Mesenchymal stem cell (in vitro differentiated cells and primary cell): ENCODE measurements around the gene C6orf47.

Source experiments
- DNase-seq: peaks from one replicate; pipeline ENCODE4 v3.0.0-alpha.2; 2013
- H2AFZ ChIP-seq: one replicate; pipeline ENCODE4 v1.6.1; 2013; ENCODE audit warnings: low read depth, mild to moderate bottlenecking, control low read depth, inconsistent platforms, low read length, moderate library complexity
- H2AK5ac ChIP-seq: 2 replicates; pipeline ENCODE4 v1.6.1; 2013; ENCODE audit warnings: low read length, moderate library complexity, mild to moderate bottlenecking, inconsistent platforms; ENCODE audit not compliant: severe bottlenecking
- H2BK120ac ChIP-seq: one replicate; pipeline ENCODE4 v1.6.1; 2013; ENCODE audit warnings: low read depth, mild to moderate bottlenecking, inconsistent platforms, low read length, moderate library complexity
- H2BK12ac ChIP-seq, 2 experiments: one replicate each; pipeline ENCODE4 v1.6.1; 2013; ENCODE audit warnings: inconsistent platforms in 2 of 2, low read length in 2 of 2, mild to moderate bottlenecking in 2 of 2, moderate library complexity in 2 of 2, control low read depth in 1 of 2
- H2BK15ac ChIP-seq: one replicate; pipeline ENCODE4 v1.6.1; 2013; ENCODE audit warnings: mild to moderate bottlenecking, low read depth, inconsistent platforms; ENCODE audit not compliant: poor library complexity, severe bottlenecking
- H2BK5ac ChIP-seq: 2 replicates; pipeline ENCODE4 v1.6.1; 2013; ENCODE audit warnings: low read depth, mild to moderate bottlenecking, low read length, control low read depth, inconsistent platforms; ENCODE audit not compliant: poor library complexity, severe bottlenecking
- H3K14ac ChIP-seq, 2 experiments: one replicate each; pipeline ENCODE4 v1.6.1; 2013; ENCODE audit warnings: inconsistent platforms in 2 of 2, low read length in 2 of 2, control low read depth in 1 of 2, mild to moderate bottlenecking in 1 of 2, moderate library complexity in 1 of 2
- H3K18ac ChIP-seq, 2 experiments: one replicate each; pipeline ENCODE4 v1.6.1; 2013; ENCODE audit warnings: inconsistent platforms in 2 of 2, low read length in 2 of 2, control low read depth in 1 of 2, low read depth in 1 of 2, mild to moderate bottlenecking in 1 of 2
- H3K23ac ChIP-seq, 2 experiments: one replicate each; pipeline ENCODE4 v1.6.1; 2013; ENCODE audit warnings: inconsistent platforms in 2 of 2, low read length in 2 of 2, mild to moderate bottlenecking in 2 of 2, moderate library complexity in 2 of 2, control low read depth in 1 of 2
- H3K27ac ChIP-seq: 2 replicates; pipeline ENCODE4 v1.5.1; 2013; ENCODE audit warnings: mild to moderate bottlenecking, moderate library complexity, low read length, control low read depth, inconsistent platforms; ENCODE audit not compliant: poor library complexity, severe bottlenecking
- H3K27me3 ChIP-seq, 2 experiments: 2 replicates each; pipeline versions ENCODE4 v1.6.1 to v1.7.0; 2013; ENCODE audit warnings: low read length in 2 of 2, mild to moderate bottlenecking in 2 of 2, moderate library complexity in 2 of 2, control low read depth in 1 of 2, inconsistent platforms in 1 of 2; ENCODE audit not compliant: control insufficient read depth in 1 of 2, insufficient read depth in 1 of 2
- H3K36me3 ChIP-seq, 2 experiments: 2 replicates each; pipeline versions ENCODE4 v1.6.1 to v1.7.0; 2013; ENCODE audit warnings: low read length in 2 of 2, control low read depth in 1 of 2, inconsistent platforms in 1 of 2, low read depth in 1 of 2, mild to moderate bottlenecking in 1 of 2; ENCODE audit not compliant: insufficient read depth in 2 of 2, control insufficient read depth in 1 of 2
- H3K4ac ChIP-seq, 2 experiments: one replicate each; pipeline ENCODE4 v1.6.1; 2013; ENCODE audit warnings: inconsistent platforms in 2 of 2, low read length in 2 of 2, mild to moderate bottlenecking in 2 of 2, moderate library complexity in 2 of 2, control low read depth in 1 of 2, low read depth in 1 of 2
- H3K4me1 ChIP-seq: 2 replicates; pipeline ENCODE4 v1.6.1; 2013; ENCODE audit warnings: low read depth, low read length, control low read depth; ENCODE audit not compliant: control insufficient read depth, insufficient read depth
- H3K4me2 ChIP-seq: 2 replicates; pipeline ENCODE4 v1.6.1; 2013; ENCODE audit warnings: low read length, mild to moderate bottlenecking, inconsistent platforms; ENCODE audit not compliant: poor library complexity, severe bottlenecking
- H3K4me3 ChIP-seq, 2 experiments: 2 replicates each; pipeline versions ENCODE4 v1.5.1 to v1.7.0; 2013; ENCODE audit warnings: low read length in 2 of 2, mild to moderate bottlenecking in 2 of 2, control low read depth in 1 of 2, low read depth in 1 of 2; ENCODE audit not compliant: insufficient read depth in 1 of 2
- H3K79me1 ChIP-seq: replicated peaks from 2 replicates; pipeline ENCODE4 v1.6.1; 2013; ENCODE audit warnings: mild to moderate bottlenecking, control low read depth, low read length, inconsistent platforms; ENCODE audit not compliant: poor library complexity, severe bottlenecking
- H3K9ac ChIP-seq: 2 replicates; pipeline ENCODE4 v1.7.0; 2013; ENCODE audit warnings: mild to moderate bottlenecking, low read length, moderate library complexity
- H3K9me3 ChIP-seq: 2 replicates; pipeline ENCODE4 v1.7.0; 2013; ENCODE audit warnings: mild to moderate bottlenecking, low read length; ENCODE audit not compliant: control insufficient read depth
- H4K8ac ChIP-seq: one replicate; pipeline ENCODE4 v1.6.1; 2013; ENCODE audit warnings: inconsistent platforms, mild to moderate bottlenecking, low read length, moderate library complexity
- H4K91ac ChIP-seq: one replicate; pipeline ENCODE4 v1.6.1; 2013; ENCODE audit warnings: mild to moderate bottlenecking, low read length, inconsistent platforms
- WGBS: methylation state at CpG from one replicate; pipeline ENCODE4 v1.1.7; 2013; ENCODE audit warnings: mixed read lengths; 5-methylcytosine and 5-hydroxymethylcytosine counted together

The C6orf47 gene

GRCh38 chr6:31651602-31652191 lies 8.9 kb downstream of the C6orf47 start:
- Histone ChIP-seq H3K4me2 (peak overlapping the region; percentile 15), H3K36me3 (peaks cover 29 to 52% of the 10 kb centered on the region in 2 experiments), H3K9me3 (no peaks in the 10 kb centered on the region), H2BK120ac (peak overlapping the region; percentile 51), H3K27ac (peak overlapping the region; percentile 93), H2BK12ac (no peak overlapping the region), H3K27me3 (no peaks in the 10 kb centered on the region), H3K4ac (peak overlapping the region; percentile 57 to 93), H3K18ac (peak overlapping the region; percentile 88 to 98), H2BK15ac (peak overlapping the region; percentile 85), H2BK5ac (no peak overlapping the region), H3K79me1 (peaks cover 28% of the 10 kb centered on the region), H3K14ac (peak overlapping the region in 1 of 2 experiments; percentile 63), H3K4me1 (peaks cover 12% of the 10 kb centered on the region), H3K23ac (peak overlapping the region in 1 of 2 experiments; percentile 65), H3K4me3 (peak overlapping the region; percentile 80 to 88), H3K9ac (peak overlapping the region; percentile 99), H2AK5ac (peak overlapping the region; percentile 75), H4K91ac (peak overlapping the region; percentile 94), H4K8ac (peak overlapping the region; percentile 73), H2AFZ (peak overlapping the region; percentile 64)
- 7% methylated on average over 28 of the region's 29 CpGs for WGBS
- DNase-seq: no peak

- Histone ChIP-seq H3K23ac (no peak overlapping the region), H3K18ac (no peak overlapping the region), H2AK5ac (no peak overlapping the region), H3K4ac (no peak overlapping the region), H3K27ac (no peak overlapping the region), H3K4me2 (no peak overlapping the region), H3K36me3 (peaks cover 82 to 88% of the 10 kb centered on the region in 2 experiments), H2BK15ac (no peak overlapping the region), H4K91ac (no peak overlapping the region), H3K27me3 (no peaks in the 10 kb centered on the region), H3K14ac (no peak overlapping the region), H2BK120ac (no peak overlapping the region), H2AFZ (no peak overlapping the region), H3K79me1 (peaks cover 47% of the 10 kb centered on the region), H2BK12ac (no peak overlapping the region), H3K9ac (no peak overlapping the region), H3K9me3 (no peaks in the 10 kb centered on the region), H3K4me3 (peak overlapping the region in 1 of 2 experiments; percentile 35), H2BK5ac (no peak overlapping the region), H3K4me1 (peaks cover 5% of the 10 kb centered on the region), H4K8ac (no peak overlapping the region)
- DNase-seq: no peak
- over 99% methylated on average over 9 of the region's 9 CpGs for WGBS
Observed at GRCh38 chr6:31645325-31645724, 15.3 kb downstream of the C6orf47 start.

GRCh38 chr6:31643818-31644454 lies 16.6 kb downstream of the C6orf47 start:
- Histone ChIP-seq H2AFZ (no peak overlapping the region), H3K36me3 (peaks cover 89 to 92% of the 10 kb centered on the region in 2 experiments), H3K9ac (no peak overlapping the region), H3K9me3 (no peaks in the 10 kb centered on the region), H2BK15ac (no peak overlapping the region), H2AK5ac (no peak overlapping the region), H4K8ac (no peak overlapping the region), H3K23ac (no peak overlapping the region), H3K27me3 (no peaks in the 10 kb centered on the region), H4K91ac (no peak overlapping the region), H3K79me1 (peaks cover 41% of the 10 kb centered on the region), H3K4me2 (no peak overlapping the region), H3K4me1 (peaks cover 5% of the 10 kb centered on the region), H3K18ac (no peak overlapping the region), H3K4ac (no peak overlapping the region), H3K14ac (no peak overlapping the region), H3K27ac (no peak overlapping the region), H2BK120ac (no peak overlapping the region), H3K4me3 (no peak overlapping the region), H2BK12ac (no peak overlapping the region), H2BK5ac (no peak overlapping the region)
- WGBS: 99% methylated on average over 9 of the region's 17 CpGs
- no peak for DNase-seq

- H3K36me3 ChIP-seq: peaks cover 84 to 92% of the 10 kb centered on the region in 2 experiments
- H3K79me1 ChIP-seq: peaks cover 33% of the 10 kb centered on the region
- DNase-seq: no peak
- H3K4me1 ChIP-seq: peaks cover 2% of the 10 kb centered on the region
- H3K14ac ChIP-seq: no peak overlapping the region
- no peak overlapping the region for H3K23ac ChIP-seq
- no peak overlapping the region for H2BK5ac ChIP-seq
- H3K4me2 ChIP-seq: no peak overlapping the region
- H2BK120ac ChIP-seq: no peak overlapping the region
- H4K8ac ChIP-seq: no peak overlapping the region
- no peak overlapping the region for H2AK5ac ChIP-seq
- WGBS: 98% methylated on average over 5 of the region's 6 CpGs
- H3K18ac ChIP-seq: no peak overlapping the region
- no peak overlapping the region for H4K91ac ChIP-seq
- no peak overlapping the region for H3K4ac ChIP-seq
- no peak overlapping the region for H3K9ac ChIP-seq
- no peak overlapping the region for H2AFZ ChIP-seq
- no peak overlapping the region for H3K27ac ChIP-seq
- H3K4me3 ChIP-seq: no peak overlapping the region
- no peaks in the 10 kb centered on the region for H3K27me3 ChIP-seq
- no peaks in the 10 kb centered on the region for H3K9me3 ChIP-seq
- H2BK15ac ChIP-seq: no peak overlapping the region
- H2BK12ac ChIP-seq: no peak overlapping the region
Observed at GRCh38 chr6:31642798-31643570, 17.6 kb downstream of the C6orf47 start.
